ENCODE measurements around the gene NPHP1. TPM values are rescaled to one million over a fixed set of nuclear protein-coding genes. Genes with fewer than 3 reads are reported as not detected.
"Not testable (repeated sequence)": the region's sequence is repeated elsewhere in the genome, so short reads cannot be mapped to it uniquely, and the experiment has no call there.

The NPHP1 gene
- total RNA-seq, 4 donors from 2014 or later, result 0.55 to 0.95 (median 0.60) TPM; not detected in 1

DNA sequence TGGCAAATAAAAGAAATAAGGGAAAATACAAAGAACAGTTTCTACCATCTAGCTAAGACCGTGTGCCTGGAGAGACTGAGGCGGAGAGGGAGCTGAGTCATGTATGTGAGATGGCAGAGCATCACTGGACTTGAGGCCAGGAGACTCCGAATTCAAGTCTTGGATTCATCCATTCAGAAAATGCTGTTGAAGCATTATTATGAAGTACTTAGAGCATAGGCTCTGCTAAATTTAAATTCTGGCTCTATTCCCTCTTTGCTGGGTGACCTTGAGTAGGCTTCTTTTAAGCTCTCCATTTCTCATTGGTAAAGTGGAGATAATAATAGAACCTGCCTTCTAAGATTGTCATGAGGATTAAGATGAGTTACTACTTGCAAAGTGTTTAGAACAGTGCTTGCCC, 34.7 kb downstream of the NPHP1 start:
- no peaks in the 10 kb centered on the region for H3K9me3 ChIP-seq
- no peak for TF ChIP-seq EP300 (IDR thresholded peaks at IDR 0.05; ENCODE audit: low read depth)
- TF ChIP-seq POLR2AphosphoS5 (IDR thresholded peaks at IDR 0.05), result no peak
- TF ChIP-seq POLR2A (IDR thresholded peaks at IDR 0.05), result no peak
- TF ChIP-seq, protein P1, sequence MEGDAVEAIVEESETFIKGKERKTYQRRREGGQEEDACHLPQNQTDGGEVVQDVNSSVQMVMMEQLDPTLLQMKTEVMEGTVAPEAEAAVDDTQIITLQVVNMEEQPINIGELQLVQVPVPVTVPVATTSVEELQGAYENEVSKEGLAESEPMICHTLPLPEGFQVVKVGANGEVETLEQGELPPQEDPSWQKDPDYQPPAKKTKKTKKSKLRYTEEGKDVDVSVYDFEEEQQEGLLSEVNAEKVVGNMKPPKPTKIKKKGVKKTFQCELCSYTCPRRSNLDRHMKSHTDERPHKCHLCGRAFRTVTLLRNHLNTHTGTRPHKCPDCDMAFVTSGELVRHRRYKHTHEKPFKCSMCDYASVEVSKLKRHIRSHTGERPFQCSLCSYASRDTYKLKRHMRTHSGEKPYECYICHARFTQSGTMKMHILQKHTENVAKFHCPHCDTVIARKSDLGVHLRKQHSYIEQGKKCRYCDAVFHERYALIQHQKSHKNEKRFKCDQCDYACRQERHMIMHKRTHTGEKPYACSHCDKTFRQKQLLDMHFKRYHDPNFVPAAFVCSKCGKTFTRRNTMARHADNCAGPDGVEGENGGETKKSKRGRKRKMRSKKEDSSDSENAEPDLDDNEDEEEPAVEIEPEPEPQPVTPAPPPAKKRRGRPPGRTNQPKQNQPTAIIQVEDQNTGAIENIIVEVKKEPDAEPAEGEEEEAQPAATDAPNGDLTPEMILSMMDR (IDR thresholded peaks at IDR 0.05), result no peak
- intact Hi-C loops (cut with DNase I; ENCODE audit: low total_unique reads) (no loop called here), in situ Hi-C loops (cut with MboI; ENCODE audit: low pct_ligation_motif_present in 1 of 4, low pct_unique_long_range_greater_than_20kb in 1 of 4, low sequenced_read_pairs in 3 of 4) (no loop called here)
- H3K4me1 ChIP-seq, result no peaks in the 10 kb centered on the region
- no peak overlapping the region for H3K4me3 ChIP-seq
- no peak overlapping the region for H3K27ac ChIP-seq
- no peak for DNase-seq
- H3K27me3 ChIP-seq, result no peaks in the 10 kb centered on the region
- H3K36me3 ChIP-seq, result no peaks in the 10 kb centered on the region
- 84 to 95% methylated on average over 3 of the region's 3 CpGs for WGBS, 2 donors (ENCODE audit: low coverage in 1 of 2)

DNA sequence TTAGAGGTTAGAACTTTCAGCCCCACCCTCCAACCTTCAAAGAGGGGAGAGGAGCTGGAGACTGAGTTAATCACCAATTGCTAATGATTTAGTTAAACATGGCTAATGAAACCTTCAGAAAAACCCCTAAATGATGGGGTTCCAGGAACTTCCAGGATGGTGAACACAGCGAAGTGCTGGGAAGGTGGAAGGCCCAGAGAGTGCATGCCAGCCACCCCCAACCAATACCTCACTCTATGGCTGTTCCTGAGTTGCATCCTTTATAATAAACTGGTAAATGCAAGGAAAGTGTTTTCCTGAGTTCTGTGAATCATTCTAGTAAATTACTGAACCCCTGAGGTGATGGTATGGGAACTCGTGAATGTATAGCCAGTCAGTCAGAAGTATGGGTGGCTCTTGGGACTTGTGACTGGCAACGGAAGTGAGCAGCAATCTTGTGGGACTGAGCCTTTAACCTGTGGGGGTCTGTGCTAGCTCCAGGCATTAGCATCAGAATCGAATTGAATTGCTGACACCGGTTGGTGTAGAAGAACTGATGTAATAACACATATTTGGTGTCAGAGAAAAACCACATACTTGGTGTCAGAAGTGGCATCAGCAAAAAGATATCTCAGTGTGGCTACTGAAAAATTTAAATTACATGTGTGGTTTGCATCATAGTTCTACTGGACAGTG, 37.4 kb downstream of the NPHP1 start:
- WGBS, 2 donors (ENCODE audit: low coverage in 1 of 2), result 67 to 76% methylated on average over 1 to 5 of the region's 5 CpGs
- intact Hi-C loops (cut with DNase I; ENCODE audit: low total_unique reads) (no loop called here), in situ Hi-C loops (cut with MboI; ENCODE audit: low pct_ligation_motif_present in 1 of 4, low pct_unique_long_range_greater_than_20kb in 1 of 4, low sequenced_read_pairs in 3 of 4) (no loop called here)
- Histone ChIP-seq H3K27me3 (no peaks in the 10 kb centered on the region), H3K36me3 (no peaks in the 10 kb centered on the region), H3K4me1 (no peaks in the 10 kb centered on the region), H3K27ac (no peak overlapping the region), H3K4me3 (no peak overlapping the region), H3K9me3 (no peaks in the 10 kb centered on the region)
- TF ChIP-seq POLR2A (IDR thresholded peaks at IDR 0.05) (no peak), POLR2AphosphoS5 (IDR thresholded peaks at IDR 0.05) (no peak), EP300 (IDR thresholded peaks at IDR 0.05; ENCODE audit: low read depth) (no peak)
- TF ChIP-seq, protein P1 (IDR thresholded peaks at IDR 0.05), result no peak
- no peak for DNase-seq

DNA sequence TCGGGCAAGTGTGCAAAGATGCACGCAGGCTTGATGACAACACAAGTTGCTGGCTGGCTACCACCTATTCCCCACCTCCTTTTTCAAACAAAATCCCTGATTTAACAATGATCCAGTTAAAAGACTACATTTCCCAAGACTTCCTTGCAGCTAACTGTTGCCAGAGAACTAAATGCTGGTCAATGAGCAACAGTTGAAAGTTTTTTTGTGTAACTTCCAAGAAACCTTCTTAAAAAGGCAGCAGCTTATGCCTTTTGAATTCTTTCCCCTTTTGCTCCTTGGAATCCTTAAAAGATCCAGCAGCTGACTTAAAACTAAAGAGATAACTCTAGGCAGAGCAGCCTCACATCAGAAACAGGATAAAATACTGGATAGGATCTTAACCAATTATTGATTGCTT, 38.5 kb downstream of the NPHP1 start:
- Histone ChIP-seq H3K4me1 (no peaks in the 10 kb centered on the region), H3K27ac (no peak overlapping the region), H3K9me3 (no peaks in the 10 kb centered on the region), H3K27me3 (no peaks in the 10 kb centered on the region), H3K36me3 (no peaks in the 10 kb centered on the region), H3K4me3 (no peak overlapping the region)
- TF ChIP-seq POLR2A (IDR thresholded peaks at IDR 0.05) (no peak), EP300 (IDR thresholded peaks at IDR 0.05; ENCODE audit: low read depth) (no peak), POLR2AphosphoS5 (IDR thresholded peaks at IDR 0.05) (no peak)
- TF ChIP-seq, protein P1 (IDR thresholded peaks at IDR 0.05), result no peak
- in situ Hi-C loops (cut with MboI; ENCODE audit: low pct_ligation_motif_present in 1 of 4, low pct_unique_long_range_greater_than_20kb in 1 of 4, low sequenced_read_pairs in 3 of 4) (no loop called here), intact Hi-C loops (cut with DNase I; ENCODE audit: low total_unique reads) (no loop called here)
- 82 to 87% methylated on average over 2 of the region's 2 CpGs for WGBS, 2 donors (ENCODE audit: low coverage in 1 of 2)
- DNase-seq, result no peak

DNA sequence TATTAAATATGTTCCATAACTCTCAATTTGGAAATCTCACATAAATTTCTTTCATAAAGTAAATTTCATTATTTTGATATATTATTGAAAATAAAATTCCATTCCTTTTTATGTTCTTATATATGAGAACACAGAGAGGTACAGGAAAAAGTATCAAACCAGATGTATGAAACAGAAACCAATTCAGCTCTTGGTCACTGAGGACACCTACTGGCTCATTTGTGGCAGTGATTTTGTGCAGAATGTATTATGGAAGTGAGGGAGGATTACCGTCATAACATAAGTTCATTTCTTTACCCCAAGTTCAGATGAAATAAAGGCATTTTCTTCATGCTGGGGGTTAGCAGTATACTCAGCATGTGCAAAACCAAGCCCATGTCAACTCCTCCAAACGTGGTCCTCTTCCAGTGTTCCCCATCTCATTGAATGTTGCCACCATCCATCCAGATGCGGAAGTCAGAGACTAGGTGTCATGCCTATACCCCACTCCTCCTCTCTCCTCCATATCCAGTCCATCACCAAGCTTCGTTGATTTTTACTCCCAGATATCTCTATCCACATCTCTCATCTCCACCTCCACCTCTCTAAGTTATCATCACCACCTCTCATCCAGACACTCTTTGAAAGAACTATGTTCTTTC, 47.5 kb downstream of the NPHP1 start:
- TF ChIP-seq POLR2A (IDR thresholded peaks at IDR 0.05) (no peak), EP300 (IDR thresholded peaks at IDR 0.05; ENCODE audit: low read depth) (no peak), POLR2AphosphoS5 (IDR thresholded peaks at IDR 0.05) (no peak)
- TF ChIP-seq, protein P1 (IDR thresholded peaks at IDR 0.05), result peak; percentile 62 to 87 (median 77)
- no peak overlapping the region for H3K27ac ChIP-seq
- no peaks in the 10 kb centered on the region for H3K36me3 ChIP-seq
- H3K4me1 ChIP-seq, result peaks cover 0 to 6% (median 0%) of the 10 kb centered on the region in 4 donors
- no peak overlapping the region for H3K4me3 ChIP-seq
- intact Hi-C loops (cut with DNase I; ENCODE audit: low total_unique reads) (no loop called here), in situ Hi-C loops (cut with MboI; ENCODE audit: low pct_ligation_motif_present in 1 of 4, low pct_unique_long_range_greater_than_20kb in 1 of 4, low sequenced_read_pairs in 3 of 4) (no loop called here)
- WGBS, 2 donors (ENCODE audit: low coverage in 1 of 2), result 32 to 35% methylated on average over 4 of the region's 4 CpGs
- DNase-seq, result peak; percentile 27
- no peaks in the 10 kb centered on the region for H3K9me3 ChIP-seq
- no peaks in the 10 kb centered on the region for H3K27me3 ChIP-seq

DNA sequence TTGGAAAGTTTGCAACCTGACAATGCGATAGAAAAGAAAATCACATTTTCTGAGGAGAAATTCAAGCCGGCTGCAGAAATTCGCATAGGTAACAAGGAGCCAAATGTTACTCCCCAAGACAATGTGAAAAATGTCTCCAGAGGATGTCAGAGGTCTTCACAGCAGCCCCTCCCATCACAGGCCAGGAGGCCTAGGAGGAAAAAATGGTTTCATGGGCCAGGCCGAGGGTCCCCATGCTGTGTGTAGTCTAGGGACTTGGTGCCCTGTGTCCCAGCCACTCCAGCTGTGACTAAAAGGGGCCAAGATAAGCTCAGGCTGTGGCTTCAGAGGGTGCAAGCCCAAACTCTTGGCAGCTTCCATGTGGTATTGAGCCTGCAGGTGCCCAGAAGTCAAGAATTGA, 50.0 kb downstream of the NPHP1 start:
- H3K9me3 ChIP-seq; intact Hi-C loops (cut with DNase I; ENCODE audit: low total_unique reads); H3K4me1 ChIP-seq; H3K27ac ChIP-seq; H3K27me3 ChIP-seq; H3K36me3 ChIP-seq; H3K4me3 ChIP-seq; DNase-seq; in situ Hi-C loops (cut with MboI; ENCODE audit: low pct_ligation_motif_present in 1 of 4, low pct_unique_long_range_greater_than_20kb in 1 of 4, low sequenced_read_pairs in 3 of 4): not testable (repeated sequence)
- 82 to 89% methylated on average over 2 to 4 of the region's 4 CpGs for WGBS, 2 donors (ENCODE audit: low coverage in 1 of 2)

DNA sequence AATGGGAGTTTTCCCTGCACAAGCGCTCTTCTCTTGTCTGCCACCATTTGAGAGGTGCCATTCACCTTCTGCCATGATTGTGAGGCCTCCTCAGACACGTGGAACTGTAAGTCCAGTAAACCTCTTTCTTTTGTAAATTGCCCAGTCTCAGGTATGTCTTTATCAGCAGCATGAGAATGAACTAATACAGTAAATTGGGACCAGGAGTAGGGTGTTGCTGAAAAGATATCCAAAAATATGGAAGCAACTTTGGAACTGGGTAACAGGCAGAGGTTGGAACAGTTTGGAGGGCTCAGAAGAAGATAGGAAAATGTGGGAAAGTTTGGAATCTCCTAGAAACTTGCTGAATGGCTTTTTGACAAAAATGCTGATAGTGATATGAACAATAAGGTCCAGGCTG, 50.6 kb downstream of the NPHP1 start:
- H3K4me1 ChIP-seq; H3K36me3 ChIP-seq; H3K27me3 ChIP-seq; in situ Hi-C loops (cut with MboI; ENCODE audit: low pct_ligation_motif_present in 1 of 4, low pct_unique_long_range_greater_than_20kb in 1 of 4, low sequenced_read_pairs in 3 of 4); H3K9me3 ChIP-seq; H3K27ac ChIP-seq; DNase-seq; intact Hi-C loops (cut with DNase I; ENCODE audit: low total_unique reads); H3K4me3 ChIP-seq: not testable (repeated sequence)
- WGBS, 2 donors (ENCODE audit: low coverage in 1 of 2), result 84 to 100% methylated on average over 1 to 2 of the region's 2 CpGs

Data from transverse colon (tissue), 4 donors.